ENCODE results near the gene LY6G5C. TPM values are rescaled to one million over a fixed set of nuclear protein-coding genes. Genes with fewer than 3 reads are reported as not detected.

Gene LY6G5C
- total and polyA plus RNA-seq, 9 of the 15 experiments (the other 6 are each of a cell fraction or from before 2014, with no cell fraction given): 0.10 to 0.67 (median 0.46) TPM; not detected in 4

DNA sequence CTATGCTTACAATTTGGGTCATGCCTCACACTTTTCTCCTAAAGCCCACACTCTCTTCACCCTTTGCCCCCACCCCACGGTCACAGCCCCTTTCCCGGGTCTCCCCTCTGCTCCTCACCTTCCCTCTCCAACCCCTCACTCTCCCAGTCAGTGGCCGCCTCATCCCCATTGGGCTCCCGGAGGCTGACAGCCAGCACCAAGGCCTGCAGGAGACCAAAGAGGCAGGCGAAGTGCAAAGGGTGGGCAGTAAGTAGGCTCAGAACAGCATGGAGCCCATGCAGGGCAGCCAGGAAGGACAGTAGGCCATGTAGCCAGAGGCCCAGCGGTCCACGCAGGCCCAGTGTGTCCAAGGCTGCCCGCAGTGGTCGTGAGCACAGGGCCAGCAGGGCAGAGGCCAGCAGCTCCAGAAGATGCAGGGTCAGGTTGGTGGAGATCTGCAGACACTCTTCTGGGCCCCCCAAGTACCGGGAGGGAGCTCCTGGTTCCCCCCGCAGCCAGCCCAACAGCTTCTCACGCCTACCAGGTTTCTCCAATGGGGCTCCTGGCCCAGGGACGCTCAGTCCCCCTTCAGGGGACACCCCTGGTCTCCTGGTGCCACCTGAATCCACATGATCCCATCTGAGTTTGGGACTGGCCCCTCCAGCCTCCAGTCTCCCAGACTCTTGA lies 21.8 kb downstream of the LY6G5C start (continued):
- TF ChIP-seq MYC (IDR thresholded peaks at IDR 0.05; ENCODE audit: low read depth, low read length): no peak
- TF ChIP-seq MYC (CRISPR knock-in tag; IDR thresholded peaks at IDR 0.05; ENCODE audit: borderline replicate concordance, low read depth): peak; percentile 21; the same call in 1 of the 2 replicates
- TF ChIP-seq ETV5 (CRISPR knock-in tag; IDR thresholded peaks at IDR 0.05; ENCODE audit: low read depth): no peak
- no peak for TF ChIP-seq ARID3B (CRISPR knock-in tag; IDR thresholded peaks at IDR 0.05; ENCODE audit: borderline replicate concordance)
- TF ChIP-seq, protein P1, sequence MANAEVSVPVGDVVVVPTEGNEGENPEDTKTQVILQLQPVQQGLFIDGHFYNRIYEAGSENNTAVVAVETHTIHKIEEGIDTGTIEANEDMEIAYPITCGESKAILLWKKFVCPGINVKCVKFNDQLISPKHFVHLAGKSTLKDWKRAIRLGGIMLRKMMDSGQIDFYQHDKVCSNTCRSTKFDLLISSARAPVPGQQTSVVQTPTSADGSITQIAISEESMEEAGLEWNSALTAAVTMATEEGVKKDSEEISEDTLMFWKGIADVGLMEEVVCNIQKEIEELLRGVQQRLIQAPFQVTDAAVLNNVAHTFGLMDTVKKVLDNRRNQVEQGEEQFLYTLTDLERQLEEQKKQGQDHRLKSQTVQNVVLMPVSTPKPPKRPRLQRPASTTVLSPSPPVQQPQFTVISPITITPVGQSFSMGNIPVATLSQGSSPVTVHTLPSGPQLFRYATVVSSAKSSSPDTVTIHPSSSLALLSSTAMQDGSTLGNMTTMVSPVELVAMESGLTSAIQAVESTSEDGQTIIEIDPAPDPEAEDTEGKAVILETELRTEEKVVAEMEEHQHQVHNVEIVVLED (CRISPR knock-in tag; IDR thresholded peaks at IDR 0.05): no peak
- TF ChIP-seq ZNF609 (CRISPR knock-in tag; IDR thresholded peaks at IDR 0.05; ENCODE audit: borderline replicate concordance): peak; percentile 49; the same call in 1 of the 2 replicates
- no peak for TF ChIP-seq RBM14 (IDR thresholded peaks at IDR 0.05; ENCODE audit: borderline replicate concordance, insufficient read depth, low read depth, low read length)
- no peak for TF ChIP-seq ZNF77 (CRISPR knock-in tag; IDR thresholded peaks at IDR 0.05)
- TF ChIP-seq, protein P2, sequence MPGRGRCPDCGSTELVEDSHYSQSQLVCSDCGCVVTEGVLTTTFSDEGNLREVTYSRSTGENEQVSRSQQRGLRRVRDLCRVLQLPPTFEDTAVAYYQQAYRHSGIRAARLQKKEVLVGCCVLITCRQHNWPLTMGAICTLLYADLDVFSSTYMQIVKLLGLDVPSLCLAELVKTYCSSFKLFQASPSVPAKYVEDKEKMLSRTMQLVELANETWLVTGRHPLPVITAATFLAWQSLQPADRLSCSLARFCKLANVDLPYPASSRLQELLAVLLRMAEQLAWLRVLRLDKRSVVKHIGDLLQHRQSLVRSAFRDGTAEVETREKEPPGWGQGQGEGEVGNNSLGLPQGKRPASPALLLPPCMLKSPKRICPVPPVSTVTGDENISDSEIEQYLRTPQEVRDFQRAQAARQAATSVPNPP (IDR thresholded peaks at IDR 0.05; ENCODE audit: borderline replicate concordance, insufficient read depth, insufficient read length): no peak
- no peak for TF ChIP-seq ELF1 (tag; IDR thresholded peaks at IDR 0.05)
- TF ChIP-seq EWSR1 (IDR thresholded peaks at IDR 0.05; ENCODE audit: borderline replicate concordance, low read depth, partially characterized antibody): no peak
- TF ChIP-seq PML (IDR thresholded peaks at IDR 0.05; ENCODE audit: low read length): no peak
- no peak for TF ChIP-seq ETV1 (tag; conservative IDR thresholded peaks at IDR 0.05; ENCODE audit: low read depth)
- no peak for TF ChIP-seq SAFB (IDR thresholded peaks at IDR 0.05; ENCODE audit: borderline replicate concordance, low read depth, low read length)
- no peak; a peak in 1 of 4 replicates for TF ChIP-seq FOXA3 (CRISPR knock-in tag; conservative IDR thresholded peaks at IDR 0.05 in 1 of 2, IDR thresholded peaks at IDR 0.05 in 1 of 2)
- no peak for TF ChIP-seq STAT5A (IDR thresholded peaks at IDR 0.05; ENCODE audit: borderline replicate concordance, low read length)
- TF ChIP-seq SIN3A (IDR thresholded peaks at IDR 0.05; ENCODE audit: borderline replicate concordance in 2 of 2, control insufficient read depth in 1 of 2, low read depth in 2 of 2, low read length in 2 of 2): no peak
- TF ChIP-seq NFATC3 (IDR thresholded peaks at IDR 0.05): no peak
